SJCRH30 (cell line): ENCODE results near the gene TNRC6A. TPM values are rescaled to one million over a fixed set of nuclear protein-coding genes. Genes with fewer than 3 reads are reported as not detected.
A peak's percentile ranks its signal among the peaks of the same experiment; 100 is the strongest.
"Not testable (repeated sequence)": the region's sequence is repeated elsewhere in the genome, so short reads cannot be mapped to it uniquely, and the experiment has no call there.

ENCODE experiments used
- DNase-seq, 2 experiments: peaks; one replicate each; pipeline ENCODE4 v3.0.0-alpha.2; 2015 to 2020
- H3K27ac ChIP-seq: fragments of 250-450 bp; sonication (Bioruptor Pico); 2 replicates; pipeline ENCODE4 v1.5.1; 2020; ENCODE audit warnings: mild to moderate bottlenecking, moderate library complexity
- H3K27me3 ChIP-seq: fragments of 250-450 bp; sonication (Bioruptor Pico); 2 replicates; pipeline ENCODE4 v1.5.1; 2020; ENCODE audit warnings: mild to moderate bottlenecking, moderate library complexity
- H3K36me3 ChIP-seq: fragments of 250-450 bp; sonication (Bioruptor Pico); 2 replicates; pipeline ENCODE4 v1.5.1; 2020; ENCODE audit warnings: mild to moderate bottlenecking, moderate library complexity
- H3K4me1 ChIP-seq: fragments of 250-450 bp; sonication (Bioruptor Pico); 2 replicates; pipeline ENCODE4 v1.5.1; 2020; ENCODE audit warnings: mild to moderate bottlenecking, moderate library complexity
- H3K4me3 ChIP-seq: fragments of 250-450 bp; sonication (Bioruptor Pico); 2 replicates; pipeline ENCODE4 v1.5.1; 2020; ENCODE audit warnings: mild to moderate bottlenecking, moderate library complexity
- H3K9me3 ChIP-seq: fragments of 250-450 bp; sonication (Bioruptor Pico); replicated peaks from 2 replicates; pipeline ENCODE4 v1.5.1; 2020; ENCODE audit warnings: mild to moderate bottlenecking, moderate library complexity
- total RNA-seq: library from RNA; depleted of rRNA; stranded (reverse); fragments of >200 nt; shearing (Covaris generic); gene quantifications from 2 replicates; pipeline ENCODE4 v1.2.3, GENCODE V29; 2014

TNRC6A gene
- total RNA-seq, 1 experiment from 2014 or later = 28.6 TPM

- no peak for DNase-seq
- Histone ChIP-seq H3K27ac (no peak overlapping the region), H3K4me3 (no peak overlapping the region), H3K36me3 (peaks cover 25% of the 10 kb centered on the region), H3K27me3 (no peaks in the 10 kb centered on the region), H3K4me1 (no peaks in the 10 kb centered on the region), H3K9me3 (no peaks in the 10 kb centered on the region)
Measured at GRCh38 chr16:24737391-24737871, 8.0 kb downstream of the TNRC6A start.

GRCh38 chr16:24737916-24738594 lies 8.6 kb downstream of the TNRC6A start:
- Histone ChIP-seq H3K27me3 (no peaks in the 10 kb centered on the region), H3K4me1 (no peaks in the 10 kb centered on the region), H3K9me3 (no peaks in the 10 kb centered on the region), H3K27ac (no peak overlapping the region), H3K4me3 (no peak overlapping the region), H3K36me3 (peaks cover 19% of the 10 kb centered on the region)
- no peak for DNase-seq

GRCh38 chr16:24738895-24739294 lies 9.4 kb downstream of the TNRC6A start:
- Histone ChIP-seq H3K27ac (no peak overlapping the region), H3K36me3 (peaks cover 11% of the 10 kb centered on the region; the same call in 1 of the 2 replicates), H3K4me1 (no peaks in the 10 kb centered on the region), H3K4me3 (no peak overlapping the region), H3K27me3 (no peaks in the 10 kb centered on the region), H3K9me3 (no peaks in the 10 kb centered on the region)
- DNase-seq = no peak

DNA sequence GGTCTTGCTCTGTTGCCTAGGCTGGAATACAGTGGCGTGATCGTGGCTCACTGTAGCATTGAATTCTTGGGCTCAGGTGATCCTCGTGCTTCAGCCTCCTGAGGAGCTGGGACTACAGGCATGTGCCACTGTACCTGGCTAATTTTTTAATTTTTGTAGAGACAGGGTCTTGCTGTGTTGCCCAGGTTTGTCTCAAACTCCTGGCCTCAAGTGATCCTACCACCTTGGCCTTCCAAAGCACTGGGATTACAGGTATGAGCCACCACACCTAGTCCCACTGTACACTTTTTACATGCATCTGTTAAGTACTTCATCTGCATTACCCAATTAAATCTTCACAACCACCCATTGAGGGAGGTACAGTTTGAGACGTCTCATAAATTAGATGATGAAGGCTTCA lies 12.4 kb downstream of the TNRC6A start:
- no peak overlapping the region for H3K4me3 ChIP-seq
- no peak for DNase-seq
- H3K36me3 ChIP-seq = peaks cover 2% of the 10 kb centered on the region; the same call in 1 of the 2 replicates
- H3K9me3 ChIP-seq = no peaks in the 10 kb centered on the region
- no peaks in the 10 kb centered on the region for H3K27me3 ChIP-seq
- no peaks in the 10 kb centered on the region for H3K4me1 ChIP-seq
- no peak overlapping the region for H3K27ac ChIP-seq

DNA sequence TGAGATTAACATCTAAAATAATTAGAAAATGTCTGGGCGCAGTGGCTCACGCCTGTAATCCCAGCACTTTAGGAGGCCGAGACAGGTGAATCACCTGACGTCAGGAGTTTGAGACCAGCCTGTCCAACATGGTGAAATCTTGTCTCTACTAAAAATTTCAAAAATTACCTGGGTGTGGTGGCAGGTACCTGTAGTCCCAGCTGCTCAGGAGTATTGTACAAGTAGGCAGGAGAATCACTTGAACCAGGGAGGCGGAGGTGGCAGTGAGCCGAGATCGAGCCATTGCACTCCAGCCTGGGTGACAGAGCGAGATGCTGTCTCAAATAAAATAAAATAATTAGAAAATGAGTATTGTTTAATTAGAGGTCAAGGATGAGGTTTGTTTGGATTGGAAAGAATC lies 13.2 kb downstream of the TNRC6A start:
- not testable (repeated sequence) for H3K36me3 ChIP-seq, H3K9me3 ChIP-seq

DNA sequence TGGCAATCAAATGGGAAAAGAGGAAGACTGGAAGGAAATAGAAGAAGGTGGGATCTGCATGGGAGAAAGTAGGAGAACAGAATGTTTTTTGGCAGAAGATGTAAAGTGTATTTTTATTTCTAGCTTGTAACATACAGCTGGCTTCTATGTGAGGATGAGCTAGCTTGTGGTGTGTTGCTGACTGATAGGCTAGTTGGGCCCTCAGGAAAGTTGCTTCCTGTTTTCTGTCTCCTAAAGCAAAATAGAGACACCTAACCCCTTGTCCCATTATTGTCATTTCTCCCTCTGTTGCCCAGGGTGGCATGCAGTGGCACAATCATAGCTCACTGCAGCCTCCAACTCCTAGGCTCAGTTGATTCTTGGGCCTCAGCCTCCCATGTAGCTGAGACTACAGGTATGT lies 15.9 kb downstream of the TNRC6A start:
- Histone ChIP-seq H3K27ac (no peak overlapping the region), H3K4me3 (no peak overlapping the region), H3K36me3 (peaks cover 2% of the 10 kb centered on the region; the same call in 1 of the 2 replicates), H3K4me1 (peaks cover 11% of the 10 kb centered on the region), H3K9me3 (no peaks in the 10 kb centered on the region), H3K27me3 (no peaks in the 10 kb centered on the region)
- no peak for DNase-seq

More for the DNA sequence above, 13.2 kb downstream of the TNRC6A start:
- not testable (repeated sequence) for H3K27ac ChIP-seq, DNase-seq, H3K4me1 ChIP-seq, H3K4me3 ChIP-seq, H3K27me3 ChIP-seq

DNA sequence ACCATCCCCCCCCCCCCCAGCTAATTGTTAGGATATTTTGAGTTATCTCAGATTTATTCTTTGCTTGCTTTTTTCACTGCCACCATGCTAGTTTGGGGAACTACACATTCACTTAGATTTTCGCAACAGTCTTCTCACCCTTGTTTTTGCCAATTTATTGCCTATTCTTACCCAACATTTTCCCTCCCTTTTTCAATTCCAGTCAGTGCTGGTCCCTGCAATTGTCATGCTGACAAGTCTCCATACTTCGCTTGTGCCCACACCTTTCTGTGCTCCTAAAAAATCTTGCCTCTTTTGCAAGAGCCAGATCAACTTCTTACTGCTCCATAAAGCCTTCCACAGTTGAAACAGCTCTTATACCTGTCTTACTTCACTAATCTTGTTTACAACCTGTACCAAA lies 16.3 kb downstream of the TNRC6A start:
- no peak overlapping the region for H3K4me3 ChIP-seq
- H3K9me3 ChIP-seq = no peaks in the 10 kb centered on the region
- no peaks in the 10 kb centered on the region for H3K27me3 ChIP-seq
- DNase-seq = no peak
- peaks cover 11% of the 10 kb centered on the region for H3K4me1 ChIP-seq
- H3K36me3 ChIP-seq = peaks cover 2% of the 10 kb centered on the region; the same call in 1 of the 2 replicates
- H3K27ac ChIP-seq = no peak overlapping the region

DNA sequence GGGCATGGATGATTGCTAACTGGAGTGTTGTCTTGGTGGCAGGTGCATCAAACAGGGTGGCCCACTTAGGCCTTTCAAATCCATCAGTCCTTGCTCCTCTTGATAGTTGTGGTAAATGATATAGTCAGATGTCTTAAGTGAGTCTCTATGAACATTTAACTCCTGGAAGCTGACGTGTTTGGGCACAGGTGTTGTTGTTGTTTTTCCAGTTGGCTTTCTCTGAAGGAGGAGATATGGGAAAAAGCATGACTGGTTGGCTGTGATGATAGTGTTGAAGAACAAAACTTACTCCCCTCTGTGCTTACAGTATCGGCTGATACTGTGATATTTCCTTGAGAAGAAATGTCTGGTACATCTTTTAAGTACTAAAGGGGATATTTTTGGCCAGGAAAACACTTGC lies 18.0 kb downstream of the TNRC6A start:
- H3K4me1 ChIP-seq = peaks cover 11% of the 10 kb centered on the region
- DNase-seq = peak in 1 of 2 experiments; percentile 12
- no peaks in the 10 kb centered on the region; the same call in 1 of the 2 replicates for H3K36me3 ChIP-seq
- H3K4me3 ChIP-seq = no peak overlapping the region
- no peak overlapping the region for H3K27ac ChIP-seq
- H3K27me3 ChIP-seq = no peaks in the 10 kb centered on the region
- H3K9me3 ChIP-seq = no peaks in the 10 kb centered on the region

DNA sequence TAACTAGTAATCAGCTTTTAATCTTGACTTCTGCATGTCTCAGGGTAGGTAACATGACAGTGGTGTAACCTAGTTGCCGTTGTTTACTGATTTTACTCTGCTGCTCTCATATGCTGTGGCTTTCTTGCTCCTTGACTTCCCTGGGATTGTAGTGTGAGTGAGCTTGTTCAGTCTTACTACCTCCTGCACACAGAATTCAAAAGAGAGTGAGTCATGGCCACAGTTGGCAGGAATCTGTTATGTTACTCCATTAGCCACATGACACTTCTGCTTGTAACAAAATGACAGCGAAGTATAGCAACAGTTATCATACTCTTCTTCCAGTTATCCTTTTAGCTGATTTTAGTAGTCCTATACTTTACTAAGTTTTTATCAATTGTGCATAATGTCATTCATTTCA lies 18.8 kb downstream of the TNRC6A start:
- Histone ChIP-seq H3K27me3 (no peaks in the 10 kb centered on the region), H3K4me1 (peaks cover 11% of the 10 kb centered on the region), H3K9me3 (no peaks in the 10 kb centered on the region), H3K27ac (no peak overlapping the region), H3K36me3 (no peaks in the 10 kb centered on the region; the same call in 1 of the 2 replicates), H3K4me3 (no peak overlapping the region)
- DNase-seq = peak; percentile 4 to 26

- H3K36me3 ChIP-seq = no peaks in the 10 kb centered on the region; the same call in 1 of the 2 replicates
- no peak overlapping the region for H3K4me3 ChIP-seq
- peaks cover 11% of the 10 kb centered on the region for H3K4me1 ChIP-seq
- DNase-seq = no peak
- H3K9me3 ChIP-seq = no peaks in the 10 kb centered on the region
- H3K27me3 ChIP-seq = no peaks in the 10 kb centered on the region
- no peak overlapping the region for H3K27ac ChIP-seq
Measured at GRCh38 chr16:24749310-24749709, 19.9 kb downstream of the TNRC6A start.

GRCh38 chr16:24749872-24750271 lies 20.4 kb downstream of the TNRC6A start:
- peaks cover 11% of the 10 kb centered on the region for H3K4me1 ChIP-seq
- not testable (repeated sequence) for H3K36me3 ChIP-seq, H3K4me3 ChIP-seq, H3K27ac ChIP-seq, H3K27me3 ChIP-seq, H3K9me3 ChIP-seq, DNase-seq

GRCh38 chr16:24753000-24753399 lies 23.5 kb downstream of the TNRC6A start:
- DNase-seq = no peak
- H3K27ac ChIP-seq = no peak overlapping the region
- H3K4me3 ChIP-seq = no peak overlapping the region
- H3K9me3 ChIP-seq = no peaks in the 10 kb centered on the region
- H3K27me3 ChIP-seq = no peaks in the 10 kb centered on the region
- H3K36me3 ChIP-seq = 0 out of 2 replicates have a peak, but pooled peaks cover 1% of the 10 kb centered on the region
- peaks cover 9% of the 10 kb centered on the region for H3K4me1 ChIP-seq

- H3K9me3 ChIP-seq = no peaks in the 10 kb centered on the region
- H3K4me1 ChIP-seq = peaks cover 12% of the 10 kb centered on the region
- no peaks in the 10 kb centered on the region for H3K27me3 ChIP-seq
- H3K36me3 ChIP-seq = 0 out of 2 replicates have a peak, but pooled peaks cover 2% of the 10 kb centered on the region
- no peak overlapping the region for H3K27ac ChIP-seq
- DNase-seq = no peak
- H3K4me3 ChIP-seq = no peak overlapping the region
Measured at GRCh38 chr16:24753437-24753836, 24.0 kb downstream of the TNRC6A start.

DNA sequence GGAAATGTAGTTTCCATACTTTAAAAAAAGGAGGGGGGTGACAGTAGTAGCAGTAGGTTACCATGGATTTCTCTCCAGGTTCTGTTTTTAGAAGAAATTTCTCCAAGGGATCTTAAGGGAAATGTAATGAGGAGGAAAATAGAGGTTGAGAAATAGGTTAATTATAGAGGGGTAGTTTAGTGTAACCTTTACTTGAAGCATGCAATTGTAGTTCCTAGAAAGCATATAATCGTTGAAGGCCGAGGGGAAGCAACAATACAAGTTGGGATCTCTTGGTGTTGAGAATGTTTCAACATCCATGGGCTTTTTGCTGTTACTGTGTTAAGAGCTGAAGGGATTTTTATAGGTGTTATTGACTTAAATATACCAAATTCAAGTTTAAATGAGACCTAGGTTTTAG lies 25.1 kb downstream of the TNRC6A start:
- no peak for DNase-seq
- Histone ChIP-seq H3K27ac (no peak overlapping the region), H3K9me3 (no peaks in the 10 kb centered on the region), H3K27me3 (no peaks in the 10 kb centered on the region), H3K4me1 (peaks cover 16% of the 10 kb centered on the region), H3K4me3 (no peak overlapping the region), H3K36me3 (peaks cover 8% of the 10 kb centered on the region)

DNA sequence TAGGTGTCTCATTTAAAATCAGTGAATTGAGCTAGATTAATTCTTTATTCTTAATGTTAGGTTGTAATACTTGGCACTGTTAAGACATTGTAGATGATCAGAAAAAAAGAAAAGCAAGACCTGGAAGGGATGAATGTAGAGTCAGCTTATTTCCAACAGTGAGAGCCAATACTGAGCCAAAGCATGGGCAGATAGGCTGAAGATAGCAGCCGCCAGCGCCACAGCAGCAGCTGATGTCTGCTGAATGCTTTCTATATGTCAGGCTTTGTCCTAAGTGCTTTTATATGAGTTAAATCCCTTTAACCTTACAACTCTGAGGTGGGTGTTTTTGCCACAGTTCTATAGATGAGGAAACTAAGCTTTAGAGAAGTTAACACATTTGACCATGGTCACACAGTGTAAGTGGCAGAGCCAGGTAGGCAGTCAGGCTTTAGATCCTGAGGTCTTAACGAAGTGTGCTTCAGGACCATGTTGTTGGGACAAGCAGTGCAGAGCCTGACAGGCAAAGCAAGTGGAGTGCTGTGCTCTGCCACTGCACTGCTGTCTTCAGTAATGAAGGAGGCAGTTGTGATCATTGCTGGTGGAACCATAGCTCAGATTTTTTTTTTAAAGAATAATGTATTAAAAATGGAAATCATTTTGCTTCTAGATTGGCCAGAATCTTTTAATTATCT lies 25.9 kb downstream of the TNRC6A start:
- no peak for DNase-seq
- H3K9me3 ChIP-seq = no peaks in the 10 kb centered on the region
- H3K4me1 ChIP-seq = peaks cover 16% of the 10 kb centered on the region
- H3K27me3 ChIP-seq = no peaks in the 10 kb centered on the region
- H3K27ac ChIP-seq = no peak overlapping the region
- H3K4me3 ChIP-seq = no peak overlapping the region
- peaks cover 8% of the 10 kb centered on the region for H3K36me3 ChIP-seq
